ENCODE data around the gene GRIA1.

Gene GRIA1

DNA sequence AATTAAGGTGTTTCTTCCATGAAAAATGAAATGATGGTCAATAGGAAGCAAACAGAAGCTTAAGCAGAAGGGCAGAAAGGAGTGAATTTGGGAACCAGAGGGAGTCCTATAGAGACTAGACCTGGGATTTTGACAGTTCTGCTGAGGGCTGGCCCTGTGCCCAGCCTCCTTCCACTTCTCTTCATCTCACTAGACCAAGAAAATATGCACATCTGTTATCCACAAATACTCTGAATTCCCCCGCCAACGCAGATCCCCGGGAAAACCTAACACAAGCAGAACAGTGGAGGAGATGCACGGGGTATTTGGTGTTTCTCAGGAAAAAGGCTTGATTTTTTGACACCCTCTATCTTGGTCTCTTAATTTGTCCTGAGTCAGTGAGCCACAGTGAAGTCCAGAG lies 22.7 kb downstream of the GRIA1 start:
- H3K4me3 ChIP-seq (ENCODE audit: low read depth, low read length) = no peak overlapping the region
- TF ChIP-seq, protein P1, sequence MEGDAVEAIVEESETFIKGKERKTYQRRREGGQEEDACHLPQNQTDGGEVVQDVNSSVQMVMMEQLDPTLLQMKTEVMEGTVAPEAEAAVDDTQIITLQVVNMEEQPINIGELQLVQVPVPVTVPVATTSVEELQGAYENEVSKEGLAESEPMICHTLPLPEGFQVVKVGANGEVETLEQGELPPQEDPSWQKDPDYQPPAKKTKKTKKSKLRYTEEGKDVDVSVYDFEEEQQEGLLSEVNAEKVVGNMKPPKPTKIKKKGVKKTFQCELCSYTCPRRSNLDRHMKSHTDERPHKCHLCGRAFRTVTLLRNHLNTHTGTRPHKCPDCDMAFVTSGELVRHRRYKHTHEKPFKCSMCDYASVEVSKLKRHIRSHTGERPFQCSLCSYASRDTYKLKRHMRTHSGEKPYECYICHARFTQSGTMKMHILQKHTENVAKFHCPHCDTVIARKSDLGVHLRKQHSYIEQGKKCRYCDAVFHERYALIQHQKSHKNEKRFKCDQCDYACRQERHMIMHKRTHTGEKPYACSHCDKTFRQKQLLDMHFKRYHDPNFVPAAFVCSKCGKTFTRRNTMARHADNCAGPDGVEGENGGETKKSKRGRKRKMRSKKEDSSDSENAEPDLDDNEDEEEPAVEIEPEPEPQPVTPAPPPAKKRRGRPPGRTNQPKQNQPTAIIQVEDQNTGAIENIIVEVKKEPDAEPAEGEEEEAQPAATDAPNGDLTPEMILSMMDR (IDR thresholded peaks at IDR 0.05; ENCODE audit: borderline replicate concordance, insufficient read depth, low read depth, low read length) = no peak

DNA sequence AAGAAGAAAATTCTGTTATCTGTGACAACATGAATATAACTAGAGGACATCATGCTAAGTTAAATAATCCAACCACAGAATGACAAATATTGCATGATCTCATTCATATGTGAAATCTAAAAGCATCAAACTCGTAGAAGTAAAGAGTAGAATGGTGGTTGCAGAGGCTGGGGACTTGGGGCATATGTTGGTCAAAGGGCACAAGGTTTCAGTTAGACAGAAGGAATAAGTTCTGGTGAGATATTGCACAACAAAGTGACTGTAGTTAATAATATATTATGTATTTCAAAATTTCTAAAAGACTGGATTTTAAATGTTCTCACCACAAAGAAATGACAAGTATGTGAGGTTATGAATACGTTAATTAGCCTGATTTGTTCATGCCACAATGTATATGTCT lies 24.8 kb downstream of the GRIA1 start:
- H3K4me3 ChIP-seq (ENCODE audit: low read depth, low read length) = no peak overlapping the region
- TF ChIP-seq, protein P1 (IDR thresholded peaks at IDR 0.05; ENCODE audit: borderline replicate concordance, insufficient read depth, low read depth, low read length) = no peak

DNA sequence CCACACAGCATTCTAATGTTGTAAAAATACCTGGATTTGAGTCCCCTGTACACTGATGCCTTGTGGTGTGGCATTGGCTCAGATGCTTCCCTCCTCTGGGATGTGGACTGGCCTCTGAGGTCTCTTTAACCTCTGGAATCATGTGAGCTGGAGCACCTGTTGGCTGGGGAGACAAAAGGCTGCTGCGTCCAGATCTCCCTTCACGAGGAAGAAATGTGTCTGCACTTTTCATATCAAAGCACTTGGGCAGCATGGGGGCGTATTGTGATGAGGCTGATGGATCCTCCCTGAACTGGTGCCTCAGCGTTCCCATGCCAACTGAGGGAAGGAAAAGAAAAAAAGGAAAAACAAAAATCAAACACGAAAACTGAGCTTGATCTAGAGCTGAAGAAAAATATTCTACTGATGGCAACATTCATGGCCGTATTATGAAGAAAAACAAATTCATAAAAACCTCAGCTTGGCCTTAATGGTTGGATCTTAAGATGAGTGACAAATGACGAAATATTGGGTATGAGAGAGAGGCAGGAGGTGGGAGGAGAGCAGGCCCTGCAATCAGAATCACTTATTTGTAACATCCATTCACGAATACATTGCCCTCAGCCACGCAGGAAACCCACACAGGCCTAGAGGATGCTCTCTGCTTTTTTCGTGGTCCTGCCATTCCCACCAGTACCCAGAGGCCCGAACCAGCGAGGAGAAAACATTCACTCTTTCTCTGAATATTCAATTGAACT lies 26.2 kb downstream of the GRIA1 start:
- TF ChIP-seq, protein P1 (IDR thresholded peaks at IDR 0.05; ENCODE audit: borderline replicate concordance, insufficient read depth, low read depth, low read length) = no peak
- H3K4me3 ChIP-seq (ENCODE audit: low read depth, low read length) = no peak overlapping the region

DNA sequence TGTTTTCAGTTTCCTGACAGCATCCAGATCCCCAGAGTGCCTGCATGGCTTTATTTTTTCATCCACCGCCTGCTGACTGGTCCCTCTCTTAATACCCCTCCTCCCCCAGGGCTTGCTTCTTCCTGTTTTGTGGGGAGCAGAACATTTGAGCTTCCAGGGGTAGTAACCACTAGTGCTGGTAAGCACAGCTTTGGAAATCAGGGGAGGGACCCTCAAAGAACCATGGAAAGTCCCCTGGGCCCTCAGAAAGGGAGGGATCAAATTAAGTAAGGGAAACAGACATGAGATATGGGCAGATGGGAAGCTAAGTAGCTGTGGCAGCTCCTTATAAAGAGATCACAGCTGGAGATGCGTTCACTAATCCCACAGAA lies 26.8 kb downstream of the GRIA1 start:
- TF ChIP-seq, protein P1 (IDR thresholded peaks at IDR 0.05; ENCODE audit: borderline replicate concordance, insufficient read depth, low read depth, low read length) = no peak
- no peak overlapping the region for H3K4me3 ChIP-seq (ENCODE audit: low read depth, low read length)

DNA sequence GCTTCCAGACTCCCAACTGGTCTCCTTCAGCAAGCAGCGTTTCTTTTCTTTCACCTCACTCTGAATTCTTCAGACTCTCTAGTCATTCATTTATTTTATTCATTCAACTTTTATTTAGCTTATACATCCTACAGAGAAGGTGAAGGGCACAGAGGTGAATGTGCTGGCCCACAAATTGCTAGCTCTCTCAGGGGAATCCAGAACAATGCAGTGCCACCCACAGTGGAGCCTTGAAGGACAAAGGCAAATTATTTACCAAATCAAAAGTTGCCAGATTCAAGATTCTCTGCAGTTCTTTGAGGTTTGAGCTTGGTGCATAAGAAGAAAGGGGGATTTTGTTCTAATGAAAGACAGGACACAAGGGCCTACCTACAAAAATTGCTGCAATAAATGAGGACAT lies 29.7 kb downstream of the GRIA1 start:
- TF ChIP-seq, protein P1 (IDR thresholded peaks at IDR 0.05; ENCODE audit: borderline replicate concordance, insufficient read depth, low read depth, low read length) = no peak

DNA sequence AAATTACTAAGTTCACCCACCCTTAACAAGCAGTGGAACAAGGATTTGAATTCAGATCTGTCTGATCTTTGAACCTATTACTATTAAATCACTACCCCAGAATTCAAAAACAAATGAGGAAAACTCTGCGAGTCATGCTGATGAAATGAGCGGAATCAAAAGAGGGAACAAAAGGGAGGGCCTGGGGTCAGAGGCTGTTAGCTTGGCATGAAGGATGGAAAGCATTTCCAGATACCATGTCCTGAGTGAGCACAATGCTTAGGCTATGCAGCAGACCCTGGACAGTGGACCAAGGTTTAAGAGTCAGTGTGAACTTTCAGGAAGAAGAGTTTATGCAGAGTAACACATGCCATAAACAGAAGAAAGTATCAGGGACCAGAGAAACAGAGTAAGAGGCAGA lies 30.5 kb downstream of the GRIA1 start:
- H3K4me3 ChIP-seq (ENCODE audit: low read depth, low read length) = no peak overlapping the region
- TF ChIP-seq, protein P1 (IDR thresholded peaks at IDR 0.05; ENCODE audit: borderline replicate concordance, insufficient read depth, low read depth, low read length) = no peak

More for the DNA sequence above, 29.7 kb downstream of the GRIA1 start:
- H3K4me3 ChIP-seq (ENCODE audit: low read depth, low read length) = no peak overlapping the region

DNA sequence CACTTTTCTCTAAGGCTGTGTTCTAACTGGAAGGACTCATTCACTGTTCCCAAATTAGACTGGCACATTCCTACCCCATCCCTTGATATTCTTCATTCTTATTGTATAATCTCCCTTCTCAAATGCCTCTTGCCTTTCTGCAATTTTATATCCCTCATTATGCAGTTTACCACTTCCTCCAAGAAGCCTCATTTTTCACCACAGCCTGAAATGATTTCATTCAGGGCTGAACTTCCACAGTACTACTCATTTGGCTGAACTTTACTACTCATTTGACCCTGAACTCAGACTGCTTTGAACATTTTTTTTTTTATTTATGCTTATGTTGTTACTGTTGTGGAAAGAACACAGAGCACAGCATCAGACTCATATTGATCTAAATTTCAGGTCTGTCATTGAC lies 32.7 kb downstream of the GRIA1 start:
- no peak overlapping the region for H3K4me3 ChIP-seq (ENCODE audit: low read depth, low read length)
- TF ChIP-seq, protein P1 (IDR thresholded peaks at IDR 0.05; ENCODE audit: borderline replicate concordance, insufficient read depth, low read depth, low read length) = no peak
